ENCODE measurements around the gene PSMA3. TPM values are rescaled to one million over a fixed set of nuclear protein-coding genes. Genes with fewer than 3 reads are reported as not detected.

Gene PSMA3
- total RNA-seq, 1 donor from 2014 or later, result 127 TPM

DNA sequence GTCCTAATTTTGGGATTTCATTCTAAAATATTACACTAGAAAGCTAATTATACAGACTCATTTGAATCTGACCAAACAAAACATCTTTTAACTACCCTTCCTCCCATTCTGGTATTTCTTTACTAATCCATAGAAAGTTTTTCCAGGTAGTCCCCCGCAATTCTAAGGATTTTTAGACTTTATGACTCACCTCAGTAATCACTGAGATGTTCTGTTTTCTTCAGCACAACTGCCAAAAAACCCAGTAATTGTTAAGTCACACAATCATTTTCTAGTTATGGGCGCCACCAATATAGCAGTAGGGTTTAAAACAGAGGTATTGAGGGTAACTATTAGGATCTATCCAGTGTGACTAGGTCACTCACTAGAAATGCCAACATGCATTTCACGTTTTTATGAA, 52.1 kb downstream of the PSMA3 start:
- DNase-seq (ENCODE audit: low spot score) (no peak), ATAC-seq (no peak)
- intact Hi-C loops (cut with DNase I), result no loop called here

- peak; percentile 70 for DNase-seq (ENCODE audit: low spot score)
- intact Hi-C loops (cut with DNase I), result no loop called here
- peak; percentile 2 for ATAC-seq
Observed at GRCh38 chr14:58297412-58297761, 52.7 kb downstream of the PSMA3 start.

- ATAC-seq, result peak; percentile 98
- peak; percentile 99 for DNase-seq (ENCODE audit: low spot score)
- intact Hi-C loops (cut with DNase I), result no loop called here
Observed at GRCh38 chr14:58297762-58298476, 53.3 kb downstream of the PSMA3 start.

- DNase-seq (ENCODE audit: low spot score) (peak; percentile 90), ATAC-seq (peak; percentile 30)
- intact Hi-C loops (cut with DNase I), result no loop called here
Observed at GRCh38 chr14:58298477-58299400, 54.1 kb downstream of the PSMA3 start, which contains the start of gene ARID4A. ARID4A (plus strand) TSS chr14:58298555; CDS start chr14:58299855, 1,300 bp downstream.

DNA sequence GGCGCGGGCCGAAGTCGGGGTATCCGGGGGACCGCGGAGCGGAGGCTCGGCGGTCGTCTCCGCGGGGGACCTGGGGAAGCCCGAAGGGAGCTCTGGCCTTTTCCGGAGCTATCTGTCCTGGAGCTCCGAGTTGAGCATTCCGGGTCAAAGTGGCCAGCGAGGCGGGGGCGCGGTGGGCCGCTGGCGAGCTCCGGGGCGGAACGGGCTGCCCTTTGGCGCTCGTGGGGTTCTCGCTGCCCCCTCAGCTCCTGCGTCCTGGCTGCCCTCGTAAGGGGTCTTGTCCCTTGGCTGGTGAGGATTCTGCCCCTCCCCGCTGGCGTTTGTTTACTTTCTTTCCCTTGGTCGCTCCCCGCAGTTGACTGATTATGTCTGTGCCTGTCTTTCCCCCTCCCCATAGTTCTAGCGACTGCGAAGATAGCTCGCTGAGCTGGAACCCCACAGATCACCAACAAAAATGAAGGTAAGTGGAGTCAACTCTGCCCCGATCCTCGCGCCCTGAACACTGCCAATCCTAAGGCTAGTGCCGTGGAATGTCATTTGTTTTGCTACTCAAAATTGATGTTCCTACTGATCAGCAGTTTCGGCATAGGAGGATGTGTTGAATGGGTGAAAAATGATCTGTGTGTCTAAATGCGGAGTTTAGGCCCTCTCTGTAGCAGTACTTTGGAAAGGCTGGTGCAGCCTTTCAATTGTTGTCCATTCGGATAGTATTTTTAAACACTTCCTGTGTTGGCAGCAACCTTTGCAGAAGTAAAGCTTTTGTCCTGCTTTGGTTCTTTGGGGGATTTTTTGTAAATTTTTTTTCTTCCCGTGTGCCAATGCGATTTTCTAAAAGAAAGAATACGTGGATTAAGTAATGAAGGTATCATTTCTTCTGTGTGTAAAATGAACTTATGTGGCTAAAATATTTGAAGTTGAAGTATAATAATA, 55.0 kb downstream of the PSMA3 start:
- intact Hi-C loops (cut with DNase I), result no loop called here
- peak; percentile 65 for DNase-seq (ENCODE audit: low spot score)

DNA sequence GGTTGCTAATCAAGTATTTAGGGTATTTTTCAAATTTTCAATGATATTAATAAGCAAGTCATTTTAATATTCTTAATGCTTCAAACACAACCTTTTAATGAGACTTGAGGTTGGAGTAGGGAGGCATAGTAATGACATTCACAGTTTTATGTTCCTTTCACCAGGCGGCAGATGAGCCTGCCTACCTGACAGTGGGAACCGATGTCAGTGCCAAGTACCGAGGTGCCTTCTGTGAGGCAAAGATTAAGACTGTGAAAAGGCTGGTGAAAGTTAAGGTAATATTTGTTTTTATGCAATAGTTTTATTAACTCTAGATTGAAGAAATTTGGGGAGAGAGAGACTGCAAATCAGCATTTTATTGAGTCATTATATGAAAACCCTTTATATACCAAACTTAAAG, 56.8 kb downstream of the PSMA3 start:
- intact Hi-C loops (cut with DNase I), result no loop called here
- DNase-seq (ENCODE audit: low spot score) (no peak), ATAC-seq (no peak)

More for the DNA sequence above, 55.0 kb downstream of the PSMA3 start:
- ATAC-seq, result no peak

DNA sequence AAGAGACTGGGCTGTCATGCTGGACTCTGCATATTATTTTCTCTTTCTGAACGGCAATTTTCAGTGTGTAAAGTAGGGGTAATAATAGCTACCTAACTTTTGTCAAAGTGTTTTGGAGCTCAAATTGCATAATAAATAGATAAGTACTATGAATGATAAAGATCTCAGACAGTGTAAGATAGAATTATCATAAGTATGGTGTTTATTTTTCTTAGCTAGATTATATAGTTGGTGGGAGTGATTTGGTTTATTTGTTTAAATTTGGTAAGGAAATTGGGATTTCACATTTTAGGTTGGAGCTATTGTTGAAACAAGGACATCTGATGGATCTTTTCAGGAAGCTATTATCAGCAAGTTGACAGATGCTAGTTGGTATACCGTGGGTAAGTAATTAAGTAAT, 61.1 kb downstream of the PSMA3 start:
- DNase-seq (ENCODE audit: low spot score), result no peak
- no peak for ATAC-seq
- intact Hi-C loops (cut with DNase I), result no loop called here

- DNase-seq (ENCODE audit: low spot score) (no peak), ATAC-seq (no peak)
- intact Hi-C loops (cut with DNase I), result no loop called here
Observed at GRCh38 chr14:58307597-58308316, 63.1 kb downstream of the PSMA3 start.

DNA sequence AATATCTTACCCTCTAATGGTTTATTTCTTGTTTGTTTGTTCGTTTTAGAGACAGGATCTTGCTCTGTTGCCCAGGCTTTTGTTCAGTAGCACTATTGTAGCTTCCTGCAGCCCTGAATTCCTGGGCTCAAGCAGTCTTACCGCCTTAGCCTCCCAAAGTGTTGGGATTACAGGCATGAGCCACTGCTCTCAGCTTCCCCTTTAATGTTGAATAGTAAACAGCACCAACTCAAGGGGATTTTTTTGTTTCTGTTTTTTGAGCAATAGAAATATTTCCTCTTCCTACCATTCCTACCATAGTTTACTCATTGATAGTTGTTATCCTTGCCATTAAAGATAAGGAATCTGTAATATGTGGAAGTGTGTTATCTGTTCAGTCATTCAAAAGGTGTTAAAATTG, 64.4 kb downstream of the PSMA3 start:
- intact Hi-C loops (cut with DNase I), result no loop called here
- DNase-seq (ENCODE audit: low spot score), result no peak

DNA sequence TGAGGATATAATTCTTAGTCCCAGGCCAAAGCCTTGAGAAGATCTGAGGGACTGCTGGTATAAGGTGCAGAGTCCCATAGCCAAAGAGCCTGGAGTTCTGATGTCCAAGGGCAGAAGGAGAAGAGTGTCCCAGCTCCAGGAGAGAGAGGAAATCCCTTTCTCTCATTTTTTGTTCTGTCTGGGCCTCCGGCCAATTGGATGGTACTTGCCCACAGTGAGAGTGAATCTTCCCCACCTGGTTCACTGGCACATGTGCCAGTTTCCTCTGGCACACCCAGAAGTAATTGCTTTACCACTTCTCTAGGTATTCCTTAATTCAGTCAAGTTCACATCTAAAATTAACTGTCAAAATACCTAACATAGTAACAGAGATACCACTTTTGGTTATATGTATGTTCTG, 69.1 kb downstream of the PSMA3 start:
- DNase-seq (ENCODE audit: low spot score), result no peak
- intact Hi-C loops (cut with DNase I), result no loop called here
- ATAC-seq, result no peak

More for the DNA sequence above, 64.4 kb downstream of the PSMA3 start:
- no peak for ATAC-seq

- ATAC-seq (no peak), DNase-seq (ENCODE audit: low spot score) (no peak)
- intact Hi-C loops (cut with DNase I), result no loop called here
Observed at GRCh38 chr14:58315606-58316005, 71.0 kb downstream of the PSMA3 start.

Other genes starting within 250 kb of the PSMA3 start
- gene ARMH4, start 92.6 kb upstream of the PSMA3 start, total RNA-seq, result 11.5 TPM
- gene ACTR10, start 44.7 kb upstream of the PSMA3 start, total RNA-seq, result 65.2 TPM
- gene ARID4A, start 53.7 kb downstream of the PSMA3 start, total RNA-seq, result 38.4 TPM
- not detected for gene TOMM20L, start 151.1 kb downstream of the PSMA3 start, total RNA-seq
- gene TIMM9, start 182.7 kb downstream of the PSMA3 start, total RNA-seq, result 26.7 TPM
- 19.3 TPM for gene KIAA0586, start 182.9 kb downstream of the PSMA3 start, total RNA-seq